ENCODE results near the gene UBE2L3.

Gene UBE2L3

GRCh38 chr22:21650823-21651520 lies 83.5 kb downstream of the UBE2L3 start:
- no peak for DNase-seq

- DNase-seq = no peak
These were observed 84.1 kb downstream of the UBE2L3 start for GRCh38 chr22:21651521-21652009.

- peak; percentile 73 for DNase-seq
These were observed 84.6 kb downstream of the UBE2L3 start for GRCh38 chr22:21652010-21652546.

- no peak for DNase-seq
These were observed 85.3 kb downstream of the UBE2L3 start for GRCh38 chr22:21652547-21653545.

- no peak for DNase-seq
These were observed 89.5 kb downstream of the UBE2L3 start for GRCh38 chr22:21657020-21657359.

GRCh38 chr22:21657360-21658032 lies 90.0 kb downstream of the UBE2L3 start:
- DNase-seq = peak; percentile 55

- no peak for DNase-seq
These were observed 92.5 kb downstream of the UBE2L3 start for GRCh38 chr22:21659864-21660525.

- DNase-seq = no peak
These were observed 93.4 kb downstream of the UBE2L3 start for GRCh38 chr22:21660904-21661303.

- DNase-seq = no peak
These were observed 94.5 kb downstream of the UBE2L3 start for GRCh38 chr22:21661991-21662390.

- no peak for DNase-seq
These were observed 96.2 kb downstream of the UBE2L3 start for GRCh38 chr22:21663738-21664137.

GRCh38 chr22:21665047-21665851 lies 97.7 kb downstream of the UBE2L3 start:
- DNase-seq = no peak

GRCh38 chr22:21666786-21667185 lies 99.3 kb downstream of the UBE2L3 start:
- DNase-seq = no peak

GRCh38 chr22:21669026-21669425 lies 101.5 kb downstream of the UBE2L3 start:
- no peak for DNase-seq

- no peak for DNase-seq
These were observed 104.7 kb downstream of the UBE2L3 start for GRCh38 chr22:21672107-21672629.

Measured in activated CD4-positive, alpha-beta T cell treated with anti-CD3 and anti-CD28 coated beads for 1 hour (primary cell).